Fibroblast of lung (primary cell): Measurements from ENCODE around the gene SYT17. TPM values are rescaled to one million over a fixed set of nuclear protein-coding genes. Genes with fewer than 3 reads are reported as not detected.

Experiments used
- DNase-seq, 2 donors: peaks; one replicate each; pipeline versions ENCODE4 v3.0.0 to v3.0.0-alpha.2; 2010; ENCODE audit warnings: low read depth in 2 of 2
- H2AFZ ChIP-seq: 2 replicates; pipeline ENCODE4 v1.5.1; 2012; ENCODE audit warnings: low read length, control low read depth, inconsistent platforms
- H3K27ac ChIP-seq: 2 replicates; pipeline ENCODE4 v1.5.1; 2011; ENCODE audit warnings: low read length, control low read depth; ENCODE audit not compliant: insufficient read depth
- H3K27me3 ChIP-seq: 2 replicates; pipeline ENCODE4 v1.5.1; 2011; ENCODE audit warnings: mild to moderate bottlenecking, low read length; ENCODE audit not compliant: control insufficient read depth, insufficient read depth
- H3K36me3 ChIP-seq: 2 replicates; pipeline ENCODE4 v1.5.1; 2011; ENCODE audit warnings: low read length; ENCODE audit not compliant: control insufficient read depth, insufficient read depth
- H3K4me1 ChIP-seq: 2 replicates; pipeline ENCODE4 v1.5.1; 2011; ENCODE audit warnings: low read length; ENCODE audit not compliant: control insufficient read depth, insufficient read depth; ENCODE audit errors: extremely low read depth
- H3K4me2 ChIP-seq: 2 replicates; pipeline ENCODE4 v1.5.1; 2011; ENCODE audit warnings: low read length, control low read depth; ENCODE audit not compliant: insufficient read depth; ENCODE audit errors: extremely low read depth
- H3K4me3 ChIP-seq, 4 experiments: fragments of 200-600 bp in 1 of 4; sonication (generic) in 1 of 4; replicated peaks in 1 of 4; 2 replicates each; pipeline ENCODE4 v1.5.1; 2011 to 2016; ENCODE audit warnings: low read length in 4 of 4, low read depth in 3 of 4, mild to moderate bottlenecking in 3 of 4, control low read depth in 2 of 4, inconsistent platforms in 1 of 4, mixed read lengths in 1 of 4; ENCODE audit not compliant: insufficient read depth in 1 of 4; ENCODE audit errors: control extremely low read depth in 1 of 4
- H3K79me2 ChIP-seq: 2 replicates; pipeline ENCODE4 v1.5.1; 2012; ENCODE audit warnings: mild to moderate bottlenecking, low read length, inconsistent platforms; ENCODE audit not compliant: control insufficient read depth, insufficient read depth
- H3K9ac ChIP-seq: 2 replicates; pipeline ENCODE4 v1.5.1; 2011; ENCODE audit warnings: mild to moderate bottlenecking, low read length, control low read depth; ENCODE audit not compliant: insufficient read depth
- H3K9me3 ChIP-seq: 2 replicates; pipeline ENCODE4 v1.5.1; 2012; ENCODE audit warnings: low read depth, low read length; ENCODE audit not compliant: control insufficient read depth, insufficient read depth
- H4K20me1 ChIP-seq: 2 replicates; pipeline ENCODE4 v1.5.1; 2011; ENCODE audit warnings: low read length; ENCODE audit not compliant: control insufficient read depth, insufficient read depth; ENCODE audit errors: extremely low read depth
- CTCF ChIP-seq, 2 donors: IDR thresholded peaks in 1 of 2; conservative IDR thresholded peaks in 1 of 2; 1 replicate in 1 of 2; 2 replicates in 1 of 2; pipeline ENCODE4 v1.5.1; 2011 to 2012; ENCODE audit warnings: low read length in 2 of 2, control low read depth in 1 of 2, inconsistent platforms in 1 of 2, low read depth in 1 of 2, mild to moderate bottlenecking in 1 of 2
- EZH2 ChIP-seq: IDR thresholded peaks from 2 replicates; pipeline ENCODE4 v1.5.1; 2012; ENCODE audit warnings: low read length, control low read depth, mild to moderate bottlenecking; ENCODE audit errors: missing control alignments
- polyA minus RNA-seq: library from RNA; depleted of rRNA, polyadenylated mRNA; stranded (reverse); fragments of >200 nt; gene quantifications from 2 replicates; pipeline ENCODE4 v1.2.3, GENCODE V29; 2011; ENCODE audit warnings: low replicate concordance
- polyA plus RNA-seq, 2 donors: library from polyadenylated mRNA; depleted of rRNA in 1 of 2; stranded (reverse) in 1 of 2; unstranded in 1 of 2; fragments of >200 nt; gene quantifications; 2 replicates each; pipeline ENCODE4 v1.2.1, GENCODE V29; 2011 to 2012; ENCODE audit warnings: missing spikeins in 1 of 2
- total RNA-seq: library from RNA; depleted of rRNA; stranded (reverse); fragments of >200 nt; gene quantifications from 2 replicates; pipeline ENCODE4 v1.2.1, GENCODE V29; 2014

Gene SYT17, protein sequence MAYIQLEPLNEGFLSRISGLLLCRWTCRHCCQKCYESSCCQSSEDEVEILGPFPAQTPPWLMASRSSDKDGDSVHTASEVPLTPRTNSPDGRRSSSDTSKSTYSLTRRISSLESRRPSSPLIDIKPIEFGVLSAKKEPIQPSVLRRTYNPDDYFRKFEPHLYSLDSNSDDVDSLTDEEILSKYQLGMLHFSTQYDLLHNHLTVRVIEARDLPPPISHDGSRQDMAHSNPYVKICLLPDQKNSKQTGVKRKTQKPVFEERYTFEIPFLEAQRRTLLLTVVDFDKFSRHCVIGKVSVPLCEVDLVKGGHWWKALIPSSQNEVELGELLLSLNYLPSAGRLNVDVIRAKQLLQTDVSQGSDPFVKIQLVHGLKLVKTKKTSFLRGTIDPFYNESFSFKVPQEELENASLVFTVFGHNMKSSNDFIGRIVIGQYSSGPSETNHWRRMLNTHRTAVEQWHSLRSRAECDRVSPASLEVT
- total RNA-seq (0.26 and 0.33 TPM in 2 replicates), polyA plus RNA-seq (0.15 TPM in 1 of 2 replicates, not detected in the other), polyA minus RNA-seq (not detected in 2 replicates)
- not detected in 2 replicates for polyA plus RNA-seq (2012)

- TF ChIP-seq EZH2 (peak; percentile 65), CTCF (conservative IDR thresholded peaks at IDR 0.05 in 1 of 2, IDR thresholded peaks at IDR 0.05 in 1 of 2; ENCODE audit: low read depth in 1 of 2, low read length in 2 of 2) (peak; percentile 40 to 46)
- DNase-seq = peak; percentile 58 to 72
- H3K4me2 ChIP-seq = peak within 1 kb of the TSS; percentile 71
- H4K20me1 ChIP-seq = no peaks in the 10 kb centered on the region
- no peak within 1 kb of the TSS for H2AFZ ChIP-seq
- no peaks in the 10 kb centered on the region for H3K36me3 ChIP-seq
- peaks cover 28% of the 10 kb centered on the region for H3K27me3 ChIP-seq
- H3K9me3 ChIP-seq = no peaks in the 10 kb centered on the region
- H3K27ac ChIP-seq = no peak within 1 kb of the TSS
- H3K9ac ChIP-seq = no peak within 1 kb of the TSS
- no peaks in the 10 kb centered on the region for H3K4me1 ChIP-seq
- H3K4me3 ChIP-seq = peak within 1 kb of the TSS in 3 of 4 experiments; percentile 10 to 49 (median 35)
- H3K79me2 ChIP-seq = no peaks in the 10 kb centered on the region
Observed at GRCh38 chr16:19167710-19168370, at the start of gene SYT17. Gene SYT17 (plus strand): TSS chr16:19168240. CDS start chr16:19168647, 407 bp downstream.

DNA sequence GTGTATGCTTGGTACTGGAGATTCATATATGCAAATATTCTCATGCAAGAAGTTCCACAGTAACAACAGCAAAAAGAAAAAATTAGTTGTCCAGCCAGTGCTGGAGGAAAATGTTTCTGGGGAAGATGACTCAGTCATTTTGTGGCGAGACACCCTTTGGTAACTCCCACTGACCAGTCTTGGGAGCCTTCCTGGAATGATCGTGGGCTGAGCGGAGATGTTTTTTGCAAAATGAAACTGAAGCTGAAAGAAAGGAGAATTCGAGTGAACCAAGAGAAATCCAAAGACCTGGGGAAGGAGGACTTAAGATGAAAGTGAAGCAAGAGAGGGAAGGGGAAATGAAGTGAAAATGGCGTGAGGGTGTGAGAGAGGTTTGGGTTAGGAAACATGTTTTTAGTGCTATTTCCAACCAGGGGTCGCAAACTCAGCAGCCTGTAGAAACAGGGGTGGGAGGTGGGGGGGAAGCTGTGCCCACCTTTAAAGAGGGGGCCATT is 49.1 kb upstream of the SYT17 start:
- Histone ChIP-seq H4K20me1 (no peaks in the 10 kb centered on the region), H3K27me3 (no peaks in the 10 kb centered on the region), H3K9ac (peak overlapping the region; percentile 73), H3K4me3 (peak overlapping the region; percentile 38 to 73 (median 57)), H2AFZ (no peak overlapping the region), H3K27ac (peak overlapping the region; percentile 86), H3K79me2 (peaks cover 50% of the 10 kb centered on the region), H3K36me3 (peaks cover 10% of the 10 kb centered on the region), H3K4me1 (peaks cover 33% of the 10 kb centered on the region), H3K4me2 (peak overlapping the region; percentile 53), H3K9me3 (no peaks in the 10 kb centered on the region)
- DNase-seq = peak; percentile 93 to 95
- no peak for TF ChIP-seq EZH2
- no peak for TF ChIP-seq CTCF (conservative IDR thresholded peaks at IDR 0.05 in 1 of 2, IDR thresholded peaks at IDR 0.05 in 1 of 2; ENCODE audit: low read depth in 1 of 2, low read length in 2 of 2)

GRCh38 chr16:19119564-19119963 is 48.5 kb upstream of the SYT17 start:
- Histone ChIP-seq H3K4me3 (peak overlapping the region; percentile 38 to 73 (median 57)), H3K9me3 (no peaks in the 10 kb centered on the region), H3K9ac (peak overlapping the region; percentile 23), H3K4me2 (peak overlapping the region; percentile 53), H3K36me3 (peaks cover 10% of the 10 kb centered on the region), H3K4me1 (peaks cover 33% of the 10 kb centered on the region), H3K27me3 (no peaks in the 10 kb centered on the region), H3K79me2 (peaks cover 45% of the 10 kb centered on the region), H4K20me1 (no peaks in the 10 kb centered on the region), H2AFZ (no peak overlapping the region), H3K27ac (peak overlapping the region; percentile 86)
- TF ChIP-seq EZH2 (no peak), CTCF (conservative IDR thresholded peaks at IDR 0.05 in 1 of 2, IDR thresholded peaks at IDR 0.05 in 1 of 2; ENCODE audit: low read depth in 1 of 2, low read length in 2 of 2) (no peak)
- peak; percentile 79 to 85 for DNase-seq
